Peyer's patch (tissue), 4 donors: Measurements from ENCODE around the gene CDH23. TPM values are rescaled to one million over a fixed set of nuclear protein-coding genes. Genes with fewer than 3 reads are reported as not detected.

ENCODE experiments used
- DNase-seq, 3 donors: peaks; one replicate each; pipeline ENCODE4 v3.0.0-alpha.2; 2017 to 2019
- H3K27ac ChIP-seq, 4 donors: fragments of 200-600 bp; sonication (generic); one replicate each; pipeline ENCODE4 v1.5.1; 2016 to 2019
- H3K27me3 ChIP-seq, 2 donors: fragments of 200-600 bp; sonication (generic); one replicate each; pipeline ENCODE4 v1.5.1; 2019
- H3K36me3 ChIP-seq, 3 donors: fragments of 200-600 bp; sonication (generic); one replicate each; pipeline ENCODE4 v1.5.1; 2016 to 2019
- H3K4me1 ChIP-seq, 4 donors: fragments of 200-600 bp; sonication (generic); one replicate each; pipeline ENCODE4 v1.5.1; 2016 to 2019
- H3K4me3 ChIP-seq, 4 donors: fragments of 200-600 bp; sonication (generic); 1 replicate in 3 of 4; 2 replicates in 1 of 4; pipeline ENCODE4 v1.5.1; 2016 to 2019; ENCODE audit warnings: mild to moderate bottlenecking in 1 of 4
- H3K9me3 ChIP-seq, 4 donors: fragments of 200-600 bp; sonication (generic); one replicate each; pipeline ENCODE4 v1.5.1; 2016 to 2019; ENCODE audit warnings: mild to moderate bottlenecking in 1 of 4
- POLR2A ChIP-seq, 2 donors: fragments of 450-650 bp; IDR thresholded peaks; one replicate each; pipeline ENCODE4 v1.5.1; 2017; ENCODE audit warnings: antibody characterized with exemption in 2 of 2, mild to moderate bottlenecking in 2 of 2, moderate library complexity in 2 of 2
- total RNA-seq, 4 donors: library from RNA; depleted of rRNA; stranded (reverse); fragments of >200 nt; gene quantifications; one replicate each; pipeline ENCODE4 v1.1.0, GENCODE V29; 2016
- TF ChIP-seq, protein P1 (sequence below), 6 experiments: fragments of 450-650 bp in 4 of 6; fragments of 200-600 bp in 2 of 6; sonication (generic) in 1 of 6; IDR thresholded peaks; one replicate each; pipeline ENCODE4 v1.5.1; 2017 to 2019; ENCODE audit warnings: antibody characterized with exemption in 6 of 6, mild to moderate bottlenecking in 3 of 6, moderate library complexity in 1 of 6

CDH23 gene
- total RNA-seq, 4 donors from 2014 or later = 3.2 to 9.9 (median 5.4) TPM

- no peak for DNase-seq
- Histone ChIP-seq H3K27ac (no peak overlapping the region), H3K9me3 (no peaks in the 10 kb centered on the region), H3K4me1 (no peaks in the 10 kb centered on the region), H3K4me3 (no peak overlapping the region), H3K27me3 (no peaks in the 10 kb centered on the region), H3K36me3 (peaks cover 0 to 5% (median 0%) of the 10 kb centered on the region in 3 donors)
- TF ChIP-seq POLR2A (IDR thresholded peaks at IDR 0.05) = no peak
- TF ChIP-seq, protein P1, sequence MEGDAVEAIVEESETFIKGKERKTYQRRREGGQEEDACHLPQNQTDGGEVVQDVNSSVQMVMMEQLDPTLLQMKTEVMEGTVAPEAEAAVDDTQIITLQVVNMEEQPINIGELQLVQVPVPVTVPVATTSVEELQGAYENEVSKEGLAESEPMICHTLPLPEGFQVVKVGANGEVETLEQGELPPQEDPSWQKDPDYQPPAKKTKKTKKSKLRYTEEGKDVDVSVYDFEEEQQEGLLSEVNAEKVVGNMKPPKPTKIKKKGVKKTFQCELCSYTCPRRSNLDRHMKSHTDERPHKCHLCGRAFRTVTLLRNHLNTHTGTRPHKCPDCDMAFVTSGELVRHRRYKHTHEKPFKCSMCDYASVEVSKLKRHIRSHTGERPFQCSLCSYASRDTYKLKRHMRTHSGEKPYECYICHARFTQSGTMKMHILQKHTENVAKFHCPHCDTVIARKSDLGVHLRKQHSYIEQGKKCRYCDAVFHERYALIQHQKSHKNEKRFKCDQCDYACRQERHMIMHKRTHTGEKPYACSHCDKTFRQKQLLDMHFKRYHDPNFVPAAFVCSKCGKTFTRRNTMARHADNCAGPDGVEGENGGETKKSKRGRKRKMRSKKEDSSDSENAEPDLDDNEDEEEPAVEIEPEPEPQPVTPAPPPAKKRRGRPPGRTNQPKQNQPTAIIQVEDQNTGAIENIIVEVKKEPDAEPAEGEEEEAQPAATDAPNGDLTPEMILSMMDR (IDR thresholded peaks at IDR 0.05) = no peak
Measured at GRCh38 chr10:71351628-71352319, 44.9 kb upstream of the CDH23 start.

DNA sequence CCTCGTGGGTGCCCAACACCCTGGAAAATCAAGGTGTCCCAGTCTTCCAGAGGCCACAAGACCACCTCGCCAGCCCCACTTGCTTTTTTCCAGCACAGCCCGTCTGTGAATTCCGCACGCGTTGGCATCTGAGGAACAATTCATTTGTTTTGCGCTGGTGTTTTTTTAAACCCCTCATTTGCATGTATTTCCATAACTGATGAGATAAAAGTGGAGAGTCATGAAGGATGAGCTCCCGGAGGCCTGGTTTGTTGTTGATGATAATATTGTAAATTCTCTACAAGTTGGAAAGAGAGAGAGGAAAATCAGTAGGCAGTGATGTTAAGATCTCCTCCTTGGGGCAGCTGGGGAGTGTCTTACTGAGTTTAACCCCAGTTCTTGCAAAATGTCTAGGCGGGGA lies 43.1 kb upstream of the CDH23 start:
- Histone ChIP-seq H3K36me3 (peaks cover 0 to 5% (median 0%) of the 10 kb centered on the region in 3 donors), H3K9me3 (no peaks in the 10 kb centered on the region)
- TF ChIP-seq POLR2A (IDR thresholded peaks at IDR 0.05) = no peak
- TF ChIP-seq, protein P1 (IDR thresholded peaks at IDR 0.05) = no peak

GRCh38 chr10:71354776-71355175 lies 41.9 kb upstream of the CDH23 start:
- Histone ChIP-seq H3K9me3 (no peaks in the 10 kb centered on the region), H3K27me3 (no peaks in the 10 kb centered on the region), H3K27ac (no peak overlapping the region), H3K36me3 (peaks cover 0 to 5% (median 0%) of the 10 kb centered on the region in 3 donors), H3K4me3 (no peak overlapping the region), H3K4me1 (no peaks in the 10 kb centered on the region)
- TF ChIP-seq, protein P1 (IDR thresholded peaks at IDR 0.05) = no peak
- no peak for TF ChIP-seq POLR2A (IDR thresholded peaks at IDR 0.05)
- no peak for DNase-seq

More for the DNA sequence above, 43.1 kb upstream of the CDH23 start:
- no peak overlapping the region for H3K27ac ChIP-seq
- H3K27me3 ChIP-seq = no peaks in the 10 kb centered on the region
- H3K4me3 ChIP-seq = no peak overlapping the region
- H3K4me1 ChIP-seq = no peaks in the 10 kb centered on the region
- DNase-seq = no peak

DNA sequence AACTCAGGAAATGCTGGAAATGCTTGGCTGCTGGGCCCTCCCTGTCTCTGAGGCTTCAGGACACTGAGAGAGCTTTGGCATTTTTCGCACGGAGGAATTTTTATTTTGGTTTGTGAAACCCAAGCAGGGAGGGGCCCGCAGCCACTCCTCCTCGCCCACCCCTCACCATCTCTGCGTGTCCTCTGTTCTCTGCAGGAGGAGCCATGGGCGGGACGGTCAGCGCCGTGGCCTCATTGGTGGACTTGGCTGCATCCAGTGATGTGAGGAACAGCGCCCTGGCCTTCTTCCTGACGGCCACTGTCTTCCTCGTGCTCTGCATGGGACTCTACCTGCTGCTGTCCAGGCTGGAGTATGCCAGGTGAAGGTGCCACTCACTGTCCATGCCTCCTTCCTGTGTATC lies 40.8 kb upstream of the CDH23 start:
- Histone ChIP-seq H3K36me3 (peaks cover 0 to 5% (median 0%) of the 10 kb centered on the region in 3 donors), H3K27ac (no peak overlapping the region), H3K9me3 (no peaks in the 10 kb centered on the region), H3K4me1 (no peaks in the 10 kb centered on the region), H3K27me3 (no peaks in the 10 kb centered on the region), H3K4me3 (no peak overlapping the region)
- no peak for DNase-seq
- TF ChIP-seq POLR2A (IDR thresholded peaks at IDR 0.05) = no peak
- TF ChIP-seq, protein P1 (IDR thresholded peaks at IDR 0.05) = no peak

DNA sequence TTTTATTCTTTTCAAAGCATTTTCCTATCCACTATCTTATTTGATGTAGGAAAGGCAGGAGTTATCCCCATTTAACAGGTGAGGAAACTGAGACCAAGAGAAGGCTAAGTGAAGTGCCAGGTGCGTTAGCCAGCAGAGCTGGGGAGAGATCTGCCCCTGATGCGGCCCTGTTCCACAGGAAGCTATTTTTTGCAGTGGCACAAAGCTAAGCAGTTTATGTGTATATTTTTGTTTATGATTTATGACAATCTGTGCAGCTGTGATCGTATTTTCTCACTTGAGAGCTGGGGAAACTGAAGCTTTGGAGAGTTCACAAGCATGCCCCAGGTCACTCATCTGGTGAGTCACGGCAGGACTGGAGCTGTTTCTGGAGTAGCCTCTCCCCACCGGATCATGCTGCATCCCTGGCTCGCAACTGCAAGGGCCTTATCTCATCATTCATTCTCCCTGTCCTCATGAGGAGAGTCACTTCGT lies 38.9 kb upstream of the CDH23 start:
- H3K27ac ChIP-seq = no peak overlapping the region
- H3K4me3 ChIP-seq = no peak overlapping the region
- TF ChIP-seq POLR2A (IDR thresholded peaks at IDR 0.05) = no peak
- TF ChIP-seq, protein P1 (IDR thresholded peaks at IDR 0.05) = no peak
- H3K36me3 ChIP-seq = peaks cover 0 to 5% (median 0%) of the 10 kb centered on the region in 3 donors
- no peaks in the 10 kb centered on the region for H3K9me3 ChIP-seq
- DNase-seq = no peak
- no peaks in the 10 kb centered on the region for H3K27me3 ChIP-seq
- no peaks in the 10 kb centered on the region for H3K4me1 ChIP-seq
